OCI-M2 (cell line): Measurements from ENCODE around the gene STK32B.
"Not testable (repeated sequence)": the region's sequence is repeated elsewhere in the genome, so short reads cannot be mapped to it uniquely, and the experiment has no call there.

Experiments used
- DNase-seq: peaks from one replicate; lab custom pipeline; 2025; ENCODE audit not compliant: unreplicated experiment; lab: John Stamatoyannopoulos, UW

STK32B gene

GRCh38 chr4:5203309-5203992, 152.2 kb downstream of the STK32B start:
- no peak for DNase-seq

GRCh38 chr4:5203993-5204310, 152.7 kb downstream of the STK32B start:
- no peak for DNase-seq

GRCh38 chr4:5204781-5205180, 153.5 kb downstream of the STK32B start:
- no peak for DNase-seq

- no peak for DNase-seq
Measured at GRCh38 chr4:5206016-5206790, 154.9 kb downstream of the STK32B start.

DNA sequence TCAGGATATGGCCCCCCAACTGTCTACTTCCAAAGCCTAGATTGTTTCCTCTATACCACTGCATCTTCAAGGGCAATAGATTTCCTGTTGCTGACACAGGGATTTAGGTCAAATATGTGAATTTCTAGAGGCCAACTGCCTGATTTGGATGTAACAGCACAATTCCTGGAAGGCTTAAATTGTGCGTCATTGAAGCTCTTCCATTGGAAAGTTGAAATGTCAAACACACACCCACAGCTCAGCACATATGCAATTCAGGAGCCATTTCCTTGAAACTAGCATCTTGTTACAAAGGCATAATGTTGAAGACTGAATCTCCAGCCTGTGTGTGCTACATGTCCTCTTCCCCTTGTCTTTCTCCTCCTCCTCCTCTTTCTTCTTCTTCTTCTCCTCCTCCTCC, 158.6 kb downstream of the STK32B start:
- no peak for DNase-seq

DNA sequence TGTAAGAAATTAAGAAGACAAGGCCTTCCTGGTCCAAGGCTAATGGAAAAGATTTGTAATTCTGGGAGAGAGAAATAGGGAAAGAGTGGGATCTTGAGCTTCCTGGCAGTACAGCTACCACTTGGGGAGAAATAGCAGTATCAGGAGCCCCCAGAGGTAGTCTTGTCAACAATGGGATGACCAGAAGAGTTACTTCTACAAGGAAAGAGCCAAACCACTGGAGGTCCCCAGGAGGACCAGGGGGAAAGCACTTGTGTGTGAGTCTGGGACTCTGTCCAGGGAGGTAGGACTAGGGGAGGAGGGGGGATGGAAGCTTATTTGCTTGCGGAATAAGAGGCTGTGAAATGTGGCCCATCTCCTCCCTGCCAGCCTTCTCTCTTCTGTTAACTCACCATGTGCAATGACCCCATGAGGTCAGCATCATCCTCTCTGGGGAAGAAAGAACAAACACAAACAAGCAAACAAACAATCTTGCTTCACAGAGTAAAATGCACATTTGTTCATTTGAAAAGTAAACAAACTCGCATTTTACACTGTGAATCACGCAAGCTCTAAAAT, 160.1 kb downstream of the STK32B start:
- DNase-seq, result no peak

- no peak for DNase-seq
Measured at GRCh38 chr4:5212255-5213013, 161.2 kb downstream of the STK32B start.

DNA sequence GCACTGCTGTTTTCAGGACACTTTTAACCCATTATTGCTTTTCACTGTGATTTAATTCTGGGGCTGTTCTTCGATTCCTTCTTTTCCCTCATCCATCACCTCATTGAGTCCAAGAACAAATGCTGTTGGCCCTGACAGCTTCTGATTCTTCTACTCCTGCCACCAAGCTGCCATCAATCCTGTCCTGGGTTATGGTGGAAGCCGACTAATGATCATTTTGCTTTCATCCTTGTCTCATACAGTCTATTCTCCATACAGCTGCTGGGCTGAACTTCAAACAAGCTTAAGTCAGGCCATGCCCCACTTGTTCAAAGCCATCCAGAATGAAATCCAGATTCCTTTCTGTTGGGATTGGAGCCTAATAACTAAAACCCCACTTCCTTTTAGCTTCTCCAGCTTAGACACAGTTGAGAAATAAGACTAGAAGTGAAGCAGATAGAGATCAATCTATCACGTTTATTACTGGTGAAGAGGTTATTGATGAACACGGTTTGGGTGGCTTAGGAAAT, 161.9 kb downstream of the STK32B start:
- no peak for DNase-seq

GRCh38 chr4:5215321-5215720, 164.0 kb downstream of the STK32B start:
- no peak for DNase-seq

DNA sequence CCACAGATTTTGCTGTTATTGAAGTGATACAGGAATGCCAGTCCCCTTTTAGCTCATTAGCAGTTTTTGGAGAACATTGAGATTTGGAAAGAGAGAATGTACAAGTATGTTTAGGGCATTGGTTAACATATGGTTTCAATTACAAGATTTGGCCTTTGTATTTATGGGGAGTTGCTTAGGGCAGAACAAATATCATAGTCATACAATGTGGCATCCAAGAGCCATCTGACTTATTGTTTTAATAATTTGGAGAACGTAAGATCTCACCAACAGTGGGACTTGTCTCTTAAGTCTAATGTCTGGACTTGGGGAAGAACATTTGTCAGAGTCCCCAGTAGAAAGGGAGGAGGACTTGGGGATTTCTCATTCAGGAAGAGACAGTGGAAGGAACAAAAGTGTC, 166.1 kb downstream of the STK32B start:
- no peak for DNase-seq

DNA sequence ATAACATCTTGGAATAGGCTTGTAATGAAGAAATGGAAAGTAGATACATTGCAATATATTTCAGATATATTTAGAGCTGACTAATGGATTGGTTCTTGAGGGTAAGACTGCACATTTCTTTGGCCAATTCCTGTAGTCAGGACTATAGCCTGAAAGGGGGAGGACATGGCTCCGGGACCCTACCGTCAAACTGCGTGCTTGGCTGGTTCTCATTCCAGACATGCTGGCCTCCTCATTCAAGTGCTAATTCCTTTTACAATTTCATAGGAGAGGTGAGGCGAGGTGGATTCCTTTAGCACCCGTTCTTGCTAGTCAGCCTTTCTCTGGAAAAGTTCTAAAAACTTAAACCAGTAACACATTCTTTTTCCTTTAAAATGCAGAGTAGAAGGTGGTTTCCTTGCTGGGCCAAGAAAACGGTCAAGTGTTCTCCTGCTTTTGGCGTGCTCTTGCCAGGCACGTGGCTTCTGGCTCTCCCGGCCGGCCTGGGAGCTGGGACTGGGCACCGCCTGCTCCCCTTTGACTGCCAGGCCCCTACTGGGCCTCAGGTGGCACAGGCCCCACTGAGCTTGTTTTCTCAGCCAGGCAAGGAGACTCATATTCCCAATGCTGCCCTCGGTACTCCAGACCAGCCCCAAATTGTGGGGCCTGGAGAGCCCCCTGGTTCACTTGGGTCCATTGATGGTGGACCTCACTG, 167.2 kb downstream of the STK32B start:
- DNase-seq, result no peak

- DNase-seq, result no peak
Measured at GRCh38 chr4:5220028-5220427, 168.7 kb downstream of the STK32B start.

DNA sequence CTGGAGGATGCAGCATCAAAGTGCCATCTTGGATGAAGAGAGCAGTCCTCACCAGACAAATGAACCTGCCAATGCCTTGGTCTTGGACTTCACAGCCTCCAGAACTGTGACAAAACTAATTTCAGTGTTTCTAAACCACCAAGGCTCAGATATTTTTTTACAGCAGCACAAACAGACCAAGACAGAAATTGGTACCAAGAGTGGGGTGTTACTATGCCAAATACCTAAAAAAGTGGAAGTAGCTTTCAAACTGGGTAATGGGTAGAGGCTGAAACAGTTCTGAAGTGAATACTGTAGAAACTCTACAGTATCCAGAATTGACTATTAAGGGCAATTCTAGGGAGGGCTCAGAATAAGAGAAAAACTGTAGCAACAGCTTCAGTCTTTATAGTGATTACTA, 170.8 kb downstream of the STK32B start:
- no peak for DNase-seq

GRCh38 chr4:5222951-5223350, 171.7 kb downstream of the STK32B start:
- no peak for DNase-seq

DNA sequence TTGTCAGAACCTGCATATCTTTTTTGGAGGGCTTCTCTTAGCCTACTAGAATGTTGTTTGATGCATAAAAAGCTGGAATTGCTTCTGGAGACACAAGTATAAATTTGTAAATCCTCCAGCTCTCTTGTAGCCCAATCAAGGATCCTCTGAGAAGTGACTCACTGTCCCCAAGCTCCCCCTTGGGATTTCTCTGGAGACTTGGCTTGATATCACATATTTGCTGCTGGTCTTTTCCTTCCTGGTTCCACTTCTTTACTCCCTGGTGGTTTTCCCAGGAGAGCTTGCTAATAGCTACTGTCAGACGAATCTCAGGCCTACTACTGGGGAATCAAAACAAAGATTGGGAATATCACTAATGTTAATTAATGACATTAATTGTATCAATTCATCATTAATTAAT, 173.1 kb downstream of the STK32B start:
- DNase-seq, result no peak

GRCh38 chr4:5232549-5232948, 181.3 kb downstream of the STK32B start:
- no peak for DNase-seq

- DNase-seq, result no peak
Measured at GRCh38 chr4:5237086-5237660, 185.9 kb downstream of the STK32B start.

- no peak for DNase-seq
Measured at GRCh38 chr4:5238173-5238572, 186.9 kb downstream of the STK32B start.

DNA sequence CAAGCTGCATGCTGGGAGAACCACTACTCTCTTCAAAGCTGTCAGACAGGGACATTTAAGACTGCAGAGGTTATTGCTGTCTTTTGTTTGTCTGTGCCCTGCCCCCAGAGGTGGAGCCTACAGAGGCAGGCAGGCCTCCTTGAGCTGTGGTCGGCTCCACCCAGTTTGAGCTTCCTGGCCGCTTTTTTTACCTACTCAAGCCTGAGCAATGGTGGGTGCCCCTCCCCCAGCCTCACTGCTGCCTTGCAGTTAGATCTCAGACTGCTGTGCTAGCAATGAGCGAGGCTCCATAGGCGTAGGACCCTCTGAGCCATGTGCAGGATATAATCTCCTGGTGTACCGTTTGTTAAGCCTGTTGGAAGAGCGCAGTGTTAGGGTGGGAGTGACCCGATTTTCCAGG, 195.8 kb downstream of the STK32B start:
- not testable (repeated sequence) for DNase-seq

- DNase-seq, result no peak
Measured at GRCh38 chr4:5247735-5248134, 196.5 kb downstream of the STK32B start.

DNA sequence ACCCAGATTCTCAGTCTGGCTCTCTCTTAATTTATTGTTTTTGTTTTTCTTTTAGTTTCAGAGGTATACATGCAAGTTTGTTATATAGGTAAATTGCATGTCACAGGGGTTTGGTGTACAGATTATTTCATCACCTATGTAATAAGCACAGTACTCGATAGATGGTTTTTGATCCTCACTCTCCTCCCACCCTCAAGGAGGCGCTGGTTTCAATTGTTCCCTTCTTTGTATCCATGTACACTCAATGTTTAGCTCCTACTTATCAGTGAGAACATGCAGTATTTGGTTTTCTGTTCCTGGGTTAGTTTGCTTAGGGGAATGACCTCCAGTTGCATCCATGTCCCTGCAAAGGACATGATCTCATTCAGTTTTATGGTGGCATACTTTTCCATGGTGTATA, 198.4 kb downstream of the STK32B start:
- no peak for DNase-seq
